Measurements from ENCODE around the gene CASP4.

DNA sequence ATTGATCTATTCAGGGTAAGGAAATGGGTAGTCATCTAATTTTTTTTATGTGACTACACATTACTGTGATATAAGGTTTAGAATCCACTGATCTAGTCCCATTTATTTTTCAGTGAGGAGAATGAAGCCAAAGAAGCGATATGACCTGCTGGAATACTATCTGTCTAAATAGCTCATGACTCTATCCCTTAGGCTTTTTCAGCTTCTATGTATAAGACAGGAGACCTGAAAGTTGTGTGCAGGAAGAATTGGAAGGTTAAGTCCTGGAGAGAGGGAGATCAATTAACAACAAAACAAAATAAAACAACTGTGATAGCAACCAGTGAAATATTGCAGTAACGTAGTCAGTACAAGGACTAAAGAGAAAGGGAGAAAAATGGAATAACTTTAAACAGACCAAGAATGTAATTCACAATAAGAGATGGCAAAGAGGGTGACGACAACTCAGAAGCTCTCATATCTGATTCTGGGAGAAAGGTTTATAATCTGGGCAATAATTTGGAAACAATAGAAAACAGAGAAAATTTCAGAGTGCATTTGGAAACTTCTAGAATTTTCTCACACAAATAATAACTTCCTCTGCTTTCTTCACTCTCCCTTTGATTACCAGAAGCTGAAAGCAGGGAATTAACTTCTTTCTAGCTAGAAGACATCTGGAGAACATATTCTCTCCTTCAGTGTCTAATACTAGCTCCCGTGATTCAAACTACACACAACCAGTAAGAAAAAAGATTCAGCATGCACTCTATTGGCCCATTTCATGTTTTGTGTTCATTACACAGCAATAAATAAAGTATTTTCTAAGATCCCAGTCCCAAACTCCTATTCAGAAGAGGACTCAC, 50.9 kb downstream of the CASP4 start:
- TF ChIP-seq, protein P1, sequence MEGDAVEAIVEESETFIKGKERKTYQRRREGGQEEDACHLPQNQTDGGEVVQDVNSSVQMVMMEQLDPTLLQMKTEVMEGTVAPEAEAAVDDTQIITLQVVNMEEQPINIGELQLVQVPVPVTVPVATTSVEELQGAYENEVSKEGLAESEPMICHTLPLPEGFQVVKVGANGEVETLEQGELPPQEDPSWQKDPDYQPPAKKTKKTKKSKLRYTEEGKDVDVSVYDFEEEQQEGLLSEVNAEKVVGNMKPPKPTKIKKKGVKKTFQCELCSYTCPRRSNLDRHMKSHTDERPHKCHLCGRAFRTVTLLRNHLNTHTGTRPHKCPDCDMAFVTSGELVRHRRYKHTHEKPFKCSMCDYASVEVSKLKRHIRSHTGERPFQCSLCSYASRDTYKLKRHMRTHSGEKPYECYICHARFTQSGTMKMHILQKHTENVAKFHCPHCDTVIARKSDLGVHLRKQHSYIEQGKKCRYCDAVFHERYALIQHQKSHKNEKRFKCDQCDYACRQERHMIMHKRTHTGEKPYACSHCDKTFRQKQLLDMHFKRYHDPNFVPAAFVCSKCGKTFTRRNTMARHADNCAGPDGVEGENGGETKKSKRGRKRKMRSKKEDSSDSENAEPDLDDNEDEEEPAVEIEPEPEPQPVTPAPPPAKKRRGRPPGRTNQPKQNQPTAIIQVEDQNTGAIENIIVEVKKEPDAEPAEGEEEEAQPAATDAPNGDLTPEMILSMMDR (conservative IDR thresholded peaks at IDR 0.05 in 1 of 2, IDR thresholded peaks at IDR 0.05 in 1 of 2; ENCODE audit: extremely low read depth in 1 of 2, insufficient read depth in 1 of 2, low read depth in 1 of 2, low read length in 2 of 2) = no peak
- no peak for TF ChIP-seq EZH2 (IDR thresholded peaks at IDR 0.05; ENCODE audit: borderline replicate concordance, low read length)
